22Rv1 (cell line): ENCODE measurements around the gene IQGAP2.

Source experiments
- H3K27ac ChIP-seq: fragments of 450-650 bp; 2 replicates; pipeline ENCODE4 v1.5.1; 2017
- CTCF ChIP-seq: fragments of 450-650 bp; IDR thresholded peaks from 2 replicates; pipeline ENCODE4 v1.5.1; 2017; ENCODE audit warnings: mild to moderate bottlenecking
- ZFX ChIP-seq: fragments of 450-650 bp; IDR thresholded peaks from 2 replicates; pipeline ENCODE4 v1.6.1; 2017; ENCODE audit warnings: antibody characterized with exemption, borderline replicate concordance

Gene IQGAP2

GRCh38 chr5:76669245-76669644, 266.2 kb downstream of the IQGAP2 start:
- TF ChIP-seq CTCF: no peak
- TF ChIP-seq ZFX: no peak
- H3K27ac ChIP-seq: no peak overlapping the region

- no peak for TF ChIP-seq ZFX
- no peak for TF ChIP-seq CTCF
- H3K27ac ChIP-seq: no peak overlapping the region
Observed at GRCh38 chr5:76670508-76670907, 267.4 kb downstream of the IQGAP2 start.

DNA sequence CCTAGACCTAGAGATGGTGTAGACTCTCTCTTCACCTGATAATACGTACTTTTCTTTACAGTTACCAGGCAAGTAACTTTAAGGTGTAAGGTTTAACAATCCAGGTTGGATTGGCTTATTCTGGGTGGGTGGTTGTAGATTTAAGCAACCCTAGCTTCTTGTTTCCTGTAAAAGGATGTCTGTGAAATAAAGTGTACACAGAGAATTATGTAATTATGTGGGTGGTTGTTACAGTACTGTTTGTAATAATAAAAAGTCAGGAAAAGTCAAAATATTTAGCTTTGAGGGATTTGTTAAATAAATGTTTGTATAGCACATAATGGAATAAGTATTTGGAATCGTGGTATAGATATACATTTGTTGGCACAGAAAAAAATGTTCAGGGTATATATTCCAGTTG, 269.2 kb downstream of the IQGAP2 start:
- H3K27ac ChIP-seq: no peak overlapping the region
- TF ChIP-seq CTCF: no peak
- no peak for TF ChIP-seq ZFX

GRCh38 chr5:76673125-76673524, 270.0 kb downstream of the IQGAP2 start:
- H3K27ac ChIP-seq: no peak overlapping the region
- no peak for TF ChIP-seq CTCF
- TF ChIP-seq ZFX: no peak

DNA sequence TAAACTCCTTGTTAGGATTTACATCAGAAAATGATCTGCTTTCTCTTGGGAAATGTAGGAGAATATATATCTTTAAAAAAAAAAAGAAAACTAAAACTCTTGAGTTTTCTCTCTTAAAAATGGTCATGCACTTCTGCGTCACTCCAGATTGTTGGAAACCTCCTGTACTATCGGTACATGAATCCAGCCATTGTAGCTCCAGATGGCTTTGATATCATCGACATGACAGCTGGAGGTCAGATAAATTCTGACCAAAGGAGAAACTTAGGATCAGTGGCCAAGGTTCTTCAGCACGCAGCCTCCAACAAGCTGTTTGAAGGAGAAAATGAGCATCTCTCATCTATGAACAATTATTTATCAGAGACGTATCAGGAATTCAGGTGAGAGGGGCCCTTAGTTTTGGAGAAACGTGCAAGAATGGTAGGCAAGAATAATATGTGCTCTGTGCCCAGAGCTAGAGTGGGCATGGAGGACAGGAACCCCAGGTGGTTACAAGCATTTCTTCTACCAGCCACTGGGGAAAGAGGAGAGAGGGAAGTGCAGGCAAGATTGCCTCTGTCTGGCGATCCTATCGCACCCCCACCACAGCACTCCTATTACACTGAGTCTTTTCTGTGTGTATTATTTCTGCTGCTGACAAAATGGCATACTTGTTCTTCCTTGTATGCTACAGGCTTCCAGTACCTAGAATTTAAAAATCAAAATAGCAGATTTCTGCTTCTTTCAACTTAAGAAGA, 271.4 kb downstream of the IQGAP2 start:
- no peak overlapping the region for H3K27ac ChIP-seq
- no peak for TF ChIP-seq ZFX
- no peak for TF ChIP-seq CTCF

DNA sequence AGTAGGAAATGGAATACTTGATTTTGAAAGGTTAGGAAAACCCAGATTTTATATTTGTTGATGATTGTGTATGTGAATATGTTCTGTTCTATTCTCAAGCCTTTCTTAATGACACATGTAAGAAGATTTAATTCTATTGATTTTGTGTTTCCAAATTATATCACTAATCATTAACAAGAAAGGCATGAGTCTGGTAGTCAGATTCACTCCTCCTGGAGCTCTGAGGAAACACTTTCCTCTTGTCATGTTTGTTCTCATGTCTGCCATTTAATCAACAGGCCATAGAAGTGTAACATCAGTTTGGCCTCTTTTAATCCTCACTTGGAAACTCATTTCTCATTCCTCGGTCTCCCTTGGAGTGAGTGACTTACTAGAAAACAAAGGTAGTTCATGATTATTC, 272.3 kb downstream of the IQGAP2 start:
- H3K27ac ChIP-seq: no peak overlapping the region
- TF ChIP-seq ZFX: no peak
- TF ChIP-seq CTCF: no peak

DNA sequence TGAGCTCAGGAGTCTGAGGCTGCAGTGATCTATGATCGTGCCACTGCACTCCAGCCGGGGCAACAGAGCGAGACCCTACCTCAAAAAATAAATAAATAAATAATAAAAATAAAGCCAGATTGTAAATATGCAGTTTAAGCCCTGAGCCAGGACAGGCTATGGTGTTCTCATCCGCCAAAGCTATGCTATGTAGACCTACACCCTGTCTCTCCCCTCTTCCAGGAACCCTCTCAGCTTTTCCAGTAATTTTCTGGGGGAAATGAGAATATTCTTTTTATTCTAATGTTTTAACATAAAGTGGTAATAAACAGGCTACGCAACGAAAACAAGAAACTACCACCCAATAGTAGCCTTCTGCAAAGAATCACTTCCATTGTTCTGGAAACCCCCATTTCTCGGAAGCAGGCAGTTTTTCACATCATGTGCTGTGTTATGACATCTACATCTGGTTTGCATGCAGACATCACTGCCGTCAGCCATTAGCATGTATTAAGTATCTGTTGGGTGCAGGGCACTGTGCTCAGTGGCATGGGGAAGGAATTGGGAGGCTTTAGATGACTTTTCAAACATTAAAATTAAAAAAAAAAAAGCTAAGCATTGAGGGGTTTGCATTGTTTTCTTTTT, 274.9 kb downstream of the IQGAP2 start:
- TF ChIP-seq ZFX: no peak
- TF ChIP-seq CTCF: no peak
- no peak overlapping the region for H3K27ac ChIP-seq
